Lung (tissue), 12 donors: ENCODE measurements around the gene ACOT12. TPM values are rescaled to one million over a fixed set of nuclear protein-coding genes. Genes with fewer than 3 reads are reported as not detected.

Experiments
- ATAC-seq: fragments of 200-7000 bp; cut with Tn5 transposase; one replicate; pipeline ENCODE4 v1.9.1; 2020; ENCODE audit warnings: moderate number of reproducible peaks; ENCODE audit not compliant: insufficient read depth, low FRiP score
- DNase-seq, 3 donors: peaks; one replicate each; pipeline ENCODE4 v3.0.0-alpha.2; 2013 to 2017
- H3K27ac ChIP-seq, 2 donors: one replicate each; pipeline ENCODE4 v1.5.1; 2013; ENCODE audit warnings: mild to moderate bottlenecking in 2 of 2, moderate library complexity in 2 of 2, control low read depth in 1 of 2, inconsistent platforms in 1 of 2, low read depth in 1 of 2, low read length in 1 of 2
- H3K27me3 ChIP-seq, 3 donors: one replicate each; pipeline ENCODE4 v1.5.1; 2013; ENCODE audit warnings: low read length in 2 of 3; ENCODE audit not compliant: control insufficient read depth in 3 of 3, insufficient read depth in 3 of 3
- H3K36me3 ChIP-seq, 4 donors: one replicate each; pipeline ENCODE4 v1.5.1; 2013; ENCODE audit warnings: low read length in 4 of 4, mild to moderate bottlenecking in 1 of 4, moderate library complexity in 1 of 4; ENCODE audit not compliant: control insufficient read depth in 4 of 4, insufficient read depth in 4 of 4
- H3K4me1 ChIP-seq, 5 donors: one replicate each; pipeline ENCODE4 v1.5.1; 2013; ENCODE audit warnings: low read length in 5 of 5, mild to moderate bottlenecking in 2 of 5, moderate library complexity in 1 of 5; ENCODE audit not compliant: control insufficient read depth in 5 of 5, insufficient read depth in 5 of 5
- H3K4me3 ChIP-seq: one replicate; pipeline ENCODE4 v1.5.1; 2013; ENCODE audit warnings: mild to moderate bottlenecking, control low read depth, moderate library complexity
- H3K9ac ChIP-seq, 2 donors: one replicate each; pipeline ENCODE4 v1.5.1; 2013; ENCODE audit warnings: low read length in 2 of 2, control low read depth in 1 of 2; ENCODE audit not compliant: insufficient read depth in 1 of 2
- H3K9me3 ChIP-seq, 4 donors: one replicate each; pipeline ENCODE4 v1.5.1; 2013; ENCODE audit warnings: low read length in 3 of 4, mild to moderate bottlenecking in 1 of 4, moderate library complexity in 1 of 4; ENCODE audit not compliant: control insufficient read depth in 4 of 4, insufficient read depth in 3 of 4
- WGBS, 2 donors: extraction: QIAGEN DNeasy Blood & Tissue Kit; methylation state at CpG; one replicate each; pipeline ENCODE4 v1.1.7; 2013; 5-methylcytosine and 5-hydroxymethylcytosine counted together
- polyA plus RNA-seq, 2 donors: library from polyadenylated mRNA; stranded (reverse); fragments of 200-250 nt; gene quantifications; one replicate each; pipeline ENCODE4 v1.2.1, GENCODE V29; 2013
- total RNA-seq, 2 donors: library from RNA; depleted of rRNA in 1 of 2; stranded (reverse); fragments of >200 nt in 1 of 2; gene quantifications; one replicate each; pipeline ENCODE4 v1.2.1, GENCODE V29; 2014 to 2021
- TF ChIP-seq, protein P1 (sequence below): IDR thresholded peaks from 2 replicates; pipeline ENCODE4 v1.5.1; 2012; ENCODE audit warnings: mild to moderate bottlenecking; ENCODE audit errors: control extremely low read depth, extremely low read depth
- donor health status: control.
- donor health status: control.
- donor health status: Bipolar disorder and iron deficiency.
- donor health status: healthy.
- donor health status: DM: yes; HTN: yes; CAD: no.

Gene ACOT12
- total and polyA plus RNA-seq, 4 donors: not detected

GRCh38 chr5:81314581-81314980, 79.4 kb downstream of the ACOT12 start:
- Histone ChIP-seq H3K27me3 (no peaks in the 10 kb centered on the region), H3K36me3 (peaks cover 5 to 26% (median 16%) of the 10 kb centered on the region in 4 donors), H3K27ac (no peak overlapping the region), H3K4me3 (no peak overlapping the region), H3K4me1 (no peaks in the 10 kb centered on the region), H3K9ac (no peak overlapping the region), H3K9me3 (no peaks in the 10 kb centered on the region)
- DNase-seq (no peak), ATAC-seq (no peak)
- WGBS, 2 donors: 98 to 99% methylated on average over 3 of the region's 3 CpGs
- TF ChIP-seq, protein P1, sequence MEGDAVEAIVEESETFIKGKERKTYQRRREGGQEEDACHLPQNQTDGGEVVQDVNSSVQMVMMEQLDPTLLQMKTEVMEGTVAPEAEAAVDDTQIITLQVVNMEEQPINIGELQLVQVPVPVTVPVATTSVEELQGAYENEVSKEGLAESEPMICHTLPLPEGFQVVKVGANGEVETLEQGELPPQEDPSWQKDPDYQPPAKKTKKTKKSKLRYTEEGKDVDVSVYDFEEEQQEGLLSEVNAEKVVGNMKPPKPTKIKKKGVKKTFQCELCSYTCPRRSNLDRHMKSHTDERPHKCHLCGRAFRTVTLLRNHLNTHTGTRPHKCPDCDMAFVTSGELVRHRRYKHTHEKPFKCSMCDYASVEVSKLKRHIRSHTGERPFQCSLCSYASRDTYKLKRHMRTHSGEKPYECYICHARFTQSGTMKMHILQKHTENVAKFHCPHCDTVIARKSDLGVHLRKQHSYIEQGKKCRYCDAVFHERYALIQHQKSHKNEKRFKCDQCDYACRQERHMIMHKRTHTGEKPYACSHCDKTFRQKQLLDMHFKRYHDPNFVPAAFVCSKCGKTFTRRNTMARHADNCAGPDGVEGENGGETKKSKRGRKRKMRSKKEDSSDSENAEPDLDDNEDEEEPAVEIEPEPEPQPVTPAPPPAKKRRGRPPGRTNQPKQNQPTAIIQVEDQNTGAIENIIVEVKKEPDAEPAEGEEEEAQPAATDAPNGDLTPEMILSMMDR: no peak

- Histone ChIP-seq H3K9me3 (no peaks in the 10 kb centered on the region), H3K27me3 (no peaks in the 10 kb centered on the region), H3K27ac (no peak overlapping the region), H3K9ac (no peak overlapping the region), H3K4me3 (no peak overlapping the region), H3K4me1 (no peaks in the 10 kb centered on the region), H3K36me3 (peaks cover 7 to 33% (median 19%) of the 10 kb centered on the region in 4 donors)
- ATAC-seq (no peak), DNase-seq (no peak)
- WGBS, 2 donors: 91 to 94% methylated on average over 3 of the region's 3 CpGs
- TF ChIP-seq, protein P1: no peak
Measured at GRCh38 chr5:81313686-81314085, 80.2 kb downstream of the ACOT12 start.

GRCh38 chr5:81313278-81313677, 80.7 kb downstream of the ACOT12 start:
- Histone ChIP-seq H3K4me1 (no peaks in the 10 kb centered on the region), H3K36me3 (peaks cover 7 to 36% (median 19%) of the 10 kb centered on the region in 4 donors), H3K9ac (no peak overlapping the region), H3K27ac (no peak overlapping the region), H3K27me3 (no peaks in the 10 kb centered on the region), H3K4me3 (no peak overlapping the region), H3K9me3 (no peaks in the 10 kb centered on the region)
- ATAC-seq (no peak), DNase-seq (no peak)
- TF ChIP-seq, protein P1: no peak

GRCh38 chr5:81310402-81311063, 83.4 kb downstream of the ACOT12 start:
- Histone ChIP-seq H3K9me3 (no peaks in the 10 kb centered on the region), H3K27ac (no peak overlapping the region), H3K36me3 (peaks cover 7 to 36% (median 19%) of the 10 kb centered on the region in 4 donors), H3K4me1 (no peaks in the 10 kb centered on the region), H3K4me3 (no peak overlapping the region), H3K27me3 (no peaks in the 10 kb centered on the region), H3K9ac (no peak overlapping the region)
- TF ChIP-seq, protein P1: no peak
- ATAC-seq: no peak
- 72 to 85% methylated on average over 1 of the region's 1 CpG for WGBS, 2 donors
- DNase-seq: no peak
